ENCODE measurements around the gene GPC3.

Gene GPC3

DNA sequence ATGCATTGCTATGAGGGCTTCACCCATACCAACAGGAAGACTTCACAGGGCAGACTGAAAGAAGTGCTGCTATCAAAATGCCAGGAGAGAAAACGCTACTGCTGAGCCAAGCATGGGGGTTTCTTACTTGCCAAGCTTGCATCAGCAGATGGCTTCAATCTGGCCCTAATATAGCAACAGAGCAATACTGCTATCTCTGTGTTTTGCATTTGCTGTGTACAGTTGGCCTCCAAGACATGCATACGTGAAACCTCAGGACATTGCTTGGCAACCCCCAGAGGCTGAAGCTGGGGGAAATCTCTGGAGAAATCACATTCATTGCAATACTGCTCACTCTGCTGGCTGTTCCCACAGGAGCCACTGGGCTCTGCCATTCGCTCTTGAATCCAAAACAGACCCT lies 442.9 kb downstream of the GPC3 start:
- H3K27me3 ChIP-seq (ENCODE audit: insufficient read depth, insufficient read length), result no peaks in the 10 kb centered on the region
- H3K36me3 ChIP-seq (ENCODE audit: insufficient read depth, insufficient read length, low read length), result no peaks in the 10 kb centered on the region
- H3K9ac ChIP-seq (ENCODE audit: insufficient read length, low read depth), result no peak overlapping the region
- no peak overlapping the region for H3K4me3 ChIP-seq (ENCODE audit: insufficient read length, low read depth)
- no peaks in the 10 kb centered on the region for H3K4me1 ChIP-seq (ENCODE audit: insufficient read depth, insufficient read length)
- TF ChIP-seq SUZ12 (IDR thresholded peaks at IDR 0.05; ENCODE audit: extremely low read depth, insufficient read depth, insufficient read length), result no peak
- TF ChIP-seq YY1 (IDR thresholded peaks at IDR 0.05; ENCODE audit: insufficient read depth, insufficient read length), result no peak
- TF ChIP-seq ZNF274 (IDR thresholded peaks at IDR 0.05; ENCODE audit: low read depth, low read length), result no peak
- H3K9me3 ChIP-seq (ENCODE audit: insufficient read depth, low read length), result no peaks in the 10 kb centered on the region
- no peak for DNase-seq (ENCODE audit: low read depth, low spot score)

DNA sequence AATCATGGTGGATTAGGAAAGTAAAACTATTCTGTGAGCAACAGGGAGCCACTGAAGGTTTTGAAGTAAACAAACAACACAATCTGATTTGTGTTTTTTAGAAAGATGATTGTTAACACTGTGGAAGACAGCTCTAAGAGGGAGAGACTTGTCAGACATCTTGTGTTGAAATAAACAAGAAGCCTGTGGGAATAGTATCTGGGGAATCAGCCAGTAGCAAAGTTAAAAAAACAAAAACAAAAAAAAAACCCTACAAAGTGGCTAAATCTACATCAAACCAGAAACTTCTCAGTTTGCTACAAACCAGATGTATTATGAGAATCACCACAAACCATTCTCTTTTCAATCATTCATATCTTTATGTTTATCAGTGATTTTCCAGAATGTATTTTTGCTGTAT lies 444.4 kb downstream of the GPC3 start:
- Histone ChIP-seq H3K27me3 (ENCODE audit: insufficient read depth, insufficient read length) (no peaks in the 10 kb centered on the region), H3K4me3 (ENCODE audit: insufficient read length, low read depth) (no peak overlapping the region), H3K9me3 (ENCODE audit: insufficient read depth, low read length) (no peaks in the 10 kb centered on the region), H3K4me1 (ENCODE audit: insufficient read depth, insufficient read length) (no peaks in the 10 kb centered on the region), H3K9ac (ENCODE audit: insufficient read length, low read depth) (no peak overlapping the region), H3K36me3 (ENCODE audit: insufficient read depth, insufficient read length, low read length) (no peaks in the 10 kb centered on the region)
- no peak for TF ChIP-seq ZNF274 (IDR thresholded peaks at IDR 0.05; ENCODE audit: low read depth, low read length)
- no peak for TF ChIP-seq YY1 (IDR thresholded peaks at IDR 0.05; ENCODE audit: insufficient read depth, insufficient read length)
- no peak for TF ChIP-seq SUZ12 (IDR thresholded peaks at IDR 0.05; ENCODE audit: extremely low read depth, insufficient read depth, insufficient read length)
- no peak for DNase-seq (ENCODE audit: low read depth, low spot score)

GRCh38 chrX:133538148-133538547 lies 447.2 kb downstream of the GPC3 start:
- no peak overlapping the region for H3K4me3 ChIP-seq (ENCODE audit: insufficient read length, low read depth)
- no peak overlapping the region for H3K9ac ChIP-seq (ENCODE audit: insufficient read length, low read depth)
- H3K4me1 ChIP-seq (ENCODE audit: insufficient read depth, insufficient read length), result no peaks in the 10 kb centered on the region
- TF ChIP-seq SUZ12 (IDR thresholded peaks at IDR 0.05; ENCODE audit: extremely low read depth, insufficient read depth, insufficient read length) (no peak), YY1 (IDR thresholded peaks at IDR 0.05; ENCODE audit: insufficient read depth, insufficient read length) (no peak), ZNF274 (IDR thresholded peaks at IDR 0.05; ENCODE audit: low read depth, low read length) (no peak)
- H3K36me3 ChIP-seq (ENCODE audit: insufficient read depth, insufficient read length, low read length), result no peaks in the 10 kb centered on the region
- no peaks in the 10 kb centered on the region for H3K9me3 ChIP-seq (ENCODE audit: insufficient read depth, low read length)
- DNase-seq (ENCODE audit: low read depth, low spot score), result no peak
- no peaks in the 10 kb centered on the region for H3K27me3 ChIP-seq (ENCODE audit: insufficient read depth, insufficient read length)

DNA sequence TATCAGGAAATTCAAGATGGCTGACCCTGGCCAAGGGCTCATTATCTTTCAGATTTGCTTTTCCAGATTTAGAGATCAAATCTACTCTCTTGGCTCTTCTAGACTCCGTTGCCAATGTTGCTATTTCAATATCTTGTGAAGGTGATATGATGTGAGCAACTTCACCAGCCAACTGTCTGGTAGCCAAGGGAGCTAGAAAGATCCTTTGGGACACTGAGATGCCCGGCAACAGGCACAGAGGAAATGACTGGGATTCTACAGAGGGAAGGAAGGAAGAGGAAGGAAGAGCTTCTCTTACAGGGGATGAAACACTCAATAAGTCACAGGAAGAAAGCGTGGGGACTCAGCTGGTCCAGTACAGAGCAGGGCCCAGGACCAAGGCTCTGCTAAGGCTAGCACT lies 448.3 kb downstream of the GPC3 start:
- DNase-seq (ENCODE audit: low read depth, low spot score), result no peak
- no peak for TF ChIP-seq ZNF274 (IDR thresholded peaks at IDR 0.05; ENCODE audit: low read depth, low read length)
- no peak for TF ChIP-seq YY1 (IDR thresholded peaks at IDR 0.05; ENCODE audit: insufficient read depth, insufficient read length)
- no peak for TF ChIP-seq SUZ12 (IDR thresholded peaks at IDR 0.05; ENCODE audit: extremely low read depth, insufficient read depth, insufficient read length)
- Histone ChIP-seq H3K9ac (ENCODE audit: insufficient read length, low read depth) (no peak overlapping the region), H3K4me3 (ENCODE audit: insufficient read length, low read depth) (no peak overlapping the region), H3K36me3 (ENCODE audit: insufficient read depth, insufficient read length, low read length) (no peaks in the 10 kb centered on the region), H3K27me3 (ENCODE audit: insufficient read depth, insufficient read length) (no peaks in the 10 kb centered on the region), H3K9me3 (ENCODE audit: insufficient read depth, low read length) (no peaks in the 10 kb centered on the region), H3K4me1 (ENCODE audit: insufficient read depth, insufficient read length) (no peaks in the 10 kb centered on the region)

- Histone ChIP-seq H3K4me1 (ENCODE audit: insufficient read depth, insufficient read length) (no peaks in the 10 kb centered on the region), H3K9me3 (ENCODE audit: insufficient read depth, low read length) (no peaks in the 10 kb centered on the region), H3K4me3 (ENCODE audit: insufficient read length, low read depth) (no peak overlapping the region), H3K36me3 (ENCODE audit: insufficient read depth, insufficient read length, low read length) (no peaks in the 10 kb centered on the region), H3K9ac (ENCODE audit: insufficient read length, low read depth) (no peak overlapping the region), H3K27me3 (ENCODE audit: insufficient read depth, insufficient read length) (no peaks in the 10 kb centered on the region)
- no peak for DNase-seq (ENCODE audit: low read depth, low spot score)
- no peak for TF ChIP-seq SUZ12 (IDR thresholded peaks at IDR 0.05; ENCODE audit: extremely low read depth, insufficient read depth, insufficient read length)
- no peak for TF ChIP-seq ZNF274 (IDR thresholded peaks at IDR 0.05; ENCODE audit: low read depth, low read length)
- no peak for TF ChIP-seq YY1 (IDR thresholded peaks at IDR 0.05; ENCODE audit: insufficient read depth, insufficient read length)
Observed at GRCh38 chrX:133535066-133535465, 450.3 kb downstream of the GPC3 start.

DNA sequence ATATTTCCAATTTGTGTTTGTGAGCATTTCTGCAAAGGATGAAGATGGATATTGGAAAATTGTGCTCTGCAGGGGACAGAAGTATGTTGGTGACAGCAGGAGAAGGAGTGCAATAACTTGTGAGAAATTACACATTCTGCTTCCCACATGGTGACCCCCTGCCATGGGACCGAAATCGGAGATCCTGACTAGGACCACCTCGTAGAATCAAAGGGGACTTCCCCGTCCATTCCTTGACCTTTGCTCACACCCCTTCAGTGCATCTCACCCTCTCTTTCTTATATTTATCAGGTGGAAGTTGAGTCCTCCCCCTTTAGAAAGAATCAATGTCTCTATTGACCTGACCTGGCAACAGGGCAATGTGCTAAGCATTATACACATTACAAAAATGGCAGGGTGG lies 451.2 kb downstream of the GPC3 start:
- Histone ChIP-seq H3K4me3 (ENCODE audit: insufficient read length, low read depth) (no peak overlapping the region), H3K4me1 (ENCODE audit: insufficient read depth, insufficient read length) (no peaks in the 10 kb centered on the region), H3K9me3 (ENCODE audit: insufficient read depth, low read length) (no peaks in the 10 kb centered on the region), H3K27me3 (ENCODE audit: insufficient read depth, insufficient read length) (no peaks in the 10 kb centered on the region), H3K9ac (ENCODE audit: insufficient read length, low read depth) (no peak overlapping the region), H3K36me3 (ENCODE audit: insufficient read depth, insufficient read length, low read length) (no peaks in the 10 kb centered on the region)
- DNase-seq (ENCODE audit: low read depth, low spot score), result no peak
- TF ChIP-seq ZNF274 (IDR thresholded peaks at IDR 0.05; ENCODE audit: low read depth, low read length) (no peak), YY1 (IDR thresholded peaks at IDR 0.05; ENCODE audit: insufficient read depth, insufficient read length) (no peak), SUZ12 (IDR thresholded peaks at IDR 0.05; ENCODE audit: extremely low read depth, insufficient read depth, insufficient read length) (no peak)

DNA sequence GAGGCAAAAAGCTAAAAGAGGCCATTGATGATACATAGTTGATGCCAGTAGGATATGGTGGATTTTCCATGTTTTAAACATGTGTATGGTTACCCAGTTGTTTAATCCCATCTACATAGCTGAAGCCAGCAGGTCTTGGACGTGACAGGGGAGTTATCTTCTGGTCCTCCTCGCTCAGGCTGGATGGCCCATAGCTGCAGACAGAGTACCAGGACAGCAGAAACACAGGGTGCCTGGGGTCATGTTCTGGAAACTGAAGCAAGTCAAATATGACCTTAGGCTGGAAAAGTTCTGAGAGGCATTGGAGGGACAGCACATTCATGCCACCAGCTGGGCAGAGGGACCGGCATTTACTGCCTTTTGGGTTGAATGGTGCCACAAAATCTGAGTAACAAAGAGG lies 452.1 kb downstream of the GPC3 start:
- DNase-seq (ENCODE audit: low read depth, low spot score), result no peak
- no peak overlapping the region for H3K9ac ChIP-seq (ENCODE audit: insufficient read length, low read depth)
- H3K9me3 ChIP-seq (ENCODE audit: insufficient read depth, low read length), result no peaks in the 10 kb centered on the region
- no peaks in the 10 kb centered on the region for H3K4me1 ChIP-seq (ENCODE audit: insufficient read depth, insufficient read length)
- TF ChIP-seq ZNF274 (IDR thresholded peaks at IDR 0.05; ENCODE audit: low read depth, low read length) (no peak), YY1 (IDR thresholded peaks at IDR 0.05; ENCODE audit: insufficient read depth, insufficient read length) (no peak), SUZ12 (IDR thresholded peaks at IDR 0.05; ENCODE audit: extremely low read depth, insufficient read depth, insufficient read length) (no peak)
- no peaks in the 10 kb centered on the region for H3K36me3 ChIP-seq (ENCODE audit: insufficient read depth, insufficient read length, low read length)
- H3K4me3 ChIP-seq (ENCODE audit: insufficient read length, low read depth), result no peak overlapping the region
- H3K27me3 ChIP-seq (ENCODE audit: insufficient read depth, insufficient read length), result no peaks in the 10 kb centered on the region

- no peak for DNase-seq (ENCODE audit: low read depth, low spot score)
- TF ChIP-seq ZNF274 (IDR thresholded peaks at IDR 0.05; ENCODE audit: low read depth, low read length) (no peak), SUZ12 (IDR thresholded peaks at IDR 0.05; ENCODE audit: extremely low read depth, insufficient read depth, insufficient read length) (no peak), YY1 (IDR thresholded peaks at IDR 0.05; ENCODE audit: insufficient read depth, insufficient read length) (no peak)
- H3K27me3 ChIP-seq (ENCODE audit: insufficient read depth, insufficient read length), result no peaks in the 10 kb centered on the region
Observed at GRCh38 chrX:133530960-133531359, 454.4 kb downstream of the GPC3 start.

More at GRCh38 chrX:133530960-133531359, 454.4 kb downstream of the GPC3 start:
- no peaks in the 10 kb centered on the region for H3K36me3 ChIP-seq (ENCODE audit: insufficient read depth, insufficient read length, low read length)
- no peaks in the 10 kb centered on the region for H3K9me3 ChIP-seq (ENCODE audit: insufficient read depth, low read length)
- no peak overlapping the region for H3K9ac ChIP-seq (ENCODE audit: insufficient read length, low read depth)
- no peak overlapping the region for H3K4me3 ChIP-seq (ENCODE audit: insufficient read length, low read depth)
- H3K4me1 ChIP-seq (ENCODE audit: insufficient read depth, insufficient read length), result no peaks in the 10 kb centered on the region
